Lung (tissue), 12 donors: ENCODE data around the gene TNFAIP3. TPM values are rescaled to one million over a fixed set of nuclear protein-coding genes. Genes with fewer than 3 reads are reported as not detected.

Experiments used
- ATAC-seq: fragments of 200-7000 bp; cut with Tn5 transposase; one replicate; pipeline ENCODE4 v1.9.1; 2020; ENCODE audit warnings: moderate number of reproducible peaks; ENCODE audit not compliant: insufficient read depth, low FRiP score
- DNase-seq, 3 donors: peaks; one replicate each; pipeline ENCODE4 v3.0.0-alpha.2; 2013 to 2017
- H3K27ac ChIP-seq, 2 donors: one replicate each; pipeline ENCODE4 v1.5.1; 2013; ENCODE audit warnings: mild to moderate bottlenecking in 2 of 2, moderate library complexity in 2 of 2, control low read depth in 1 of 2, inconsistent platforms in 1 of 2, low read depth in 1 of 2, low read length in 1 of 2
- H3K27me3 ChIP-seq, 3 donors: one replicate each; pipeline ENCODE4 v1.5.1; 2013; ENCODE audit warnings: low read length in 2 of 3; ENCODE audit not compliant: control insufficient read depth in 3 of 3, insufficient read depth in 3 of 3
- H3K36me3 ChIP-seq, 4 donors: one replicate each; pipeline ENCODE4 v1.5.1; 2013; ENCODE audit warnings: low read length in 4 of 4, mild to moderate bottlenecking in 1 of 4, moderate library complexity in 1 of 4; ENCODE audit not compliant: control insufficient read depth in 4 of 4, insufficient read depth in 4 of 4
- H3K4me1 ChIP-seq, 5 donors: one replicate each; pipeline ENCODE4 v1.5.1; 2013; ENCODE audit warnings: low read length in 5 of 5, mild to moderate bottlenecking in 2 of 5, moderate library complexity in 1 of 5; ENCODE audit not compliant: control insufficient read depth in 5 of 5, insufficient read depth in 5 of 5
- H3K4me3 ChIP-seq: one replicate; pipeline ENCODE4 v1.5.1; 2013; ENCODE audit warnings: mild to moderate bottlenecking, control low read depth, moderate library complexity
- H3K9ac ChIP-seq, 2 donors: one replicate each; pipeline ENCODE4 v1.5.1; 2013; ENCODE audit warnings: low read length in 2 of 2, control low read depth in 1 of 2; ENCODE audit not compliant: insufficient read depth in 1 of 2
- H3K9me3 ChIP-seq, 4 donors: one replicate each; pipeline ENCODE4 v1.5.1; 2013; ENCODE audit warnings: low read length in 3 of 4, mild to moderate bottlenecking in 1 of 4, moderate library complexity in 1 of 4; ENCODE audit not compliant: control insufficient read depth in 4 of 4, insufficient read depth in 3 of 4
- WGBS, 2 donors: extraction: QIAGEN DNeasy Blood & Tissue Kit; methylation state at CpG; one replicate each; pipeline ENCODE4 v1.1.7; 2013; 5-methylcytosine and 5-hydroxymethylcytosine counted together
- polyA plus RNA-seq, 2 donors: library from polyadenylated mRNA; stranded (reverse); fragments of 200-250 nt; gene quantifications; one replicate each; pipeline ENCODE4 v1.2.1, GENCODE V29; 2013
- total RNA-seq, 2 donors: library from RNA; depleted of rRNA in 1 of 2; stranded (reverse); fragments of >200 nt in 1 of 2; gene quantifications; one replicate each; pipeline ENCODE4 v1.2.1, GENCODE V29; 2014 to 2021
- TF ChIP-seq, protein P1 (sequence below): IDR thresholded peaks from 2 replicates; pipeline ENCODE4 v1.5.1; 2012; ENCODE audit warnings: mild to moderate bottlenecking; ENCODE audit errors: control extremely low read depth, extremely low read depth
- donor health status: control.
- donor health status: control.
- donor health status: Bipolar disorder and iron deficiency.
- donor health status: healthy.
- donor health status: DM: yes; HTN: yes; CAD: no.

TNFAIP3 gene
- total and polyA plus RNA-seq, 4 donors: 13.4 to 396 (median 87.5) TPM

DNA sequence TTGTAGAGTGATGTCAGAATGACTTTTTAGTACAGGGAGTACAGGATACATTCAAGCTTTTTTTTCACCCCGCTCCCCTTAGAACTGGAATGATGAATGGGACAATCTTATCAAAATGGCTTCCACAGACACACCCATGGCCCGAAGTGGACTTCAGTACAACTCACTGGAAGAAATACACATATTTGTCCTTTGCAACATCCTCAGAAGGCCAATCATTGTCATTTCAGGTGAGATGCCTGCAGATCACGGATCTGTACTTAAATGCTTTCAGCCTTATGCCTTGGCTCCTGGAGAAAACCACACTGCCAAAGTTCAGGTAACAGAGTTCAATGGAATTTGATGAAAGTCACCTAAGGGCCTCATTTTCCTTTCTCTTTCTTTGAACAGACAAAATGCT, 8.5 kb downstream of the TNFAIP3 start:
- no peaks in the 10 kb centered on the region for H3K27me3 ChIP-seq
- 85 to 91% methylated on average over 3 of the region's 3 CpGs for WGBS, 2 donors
- DNase-seq (no peak), ATAC-seq (no peak)
- H3K9me3 ChIP-seq: peaks cover 0 to 3% (median 0%) of the 10 kb centered on the region in 4 donors
- H3K4me3 ChIP-seq: no peak overlapping the region
- TF ChIP-seq, protein P1, sequence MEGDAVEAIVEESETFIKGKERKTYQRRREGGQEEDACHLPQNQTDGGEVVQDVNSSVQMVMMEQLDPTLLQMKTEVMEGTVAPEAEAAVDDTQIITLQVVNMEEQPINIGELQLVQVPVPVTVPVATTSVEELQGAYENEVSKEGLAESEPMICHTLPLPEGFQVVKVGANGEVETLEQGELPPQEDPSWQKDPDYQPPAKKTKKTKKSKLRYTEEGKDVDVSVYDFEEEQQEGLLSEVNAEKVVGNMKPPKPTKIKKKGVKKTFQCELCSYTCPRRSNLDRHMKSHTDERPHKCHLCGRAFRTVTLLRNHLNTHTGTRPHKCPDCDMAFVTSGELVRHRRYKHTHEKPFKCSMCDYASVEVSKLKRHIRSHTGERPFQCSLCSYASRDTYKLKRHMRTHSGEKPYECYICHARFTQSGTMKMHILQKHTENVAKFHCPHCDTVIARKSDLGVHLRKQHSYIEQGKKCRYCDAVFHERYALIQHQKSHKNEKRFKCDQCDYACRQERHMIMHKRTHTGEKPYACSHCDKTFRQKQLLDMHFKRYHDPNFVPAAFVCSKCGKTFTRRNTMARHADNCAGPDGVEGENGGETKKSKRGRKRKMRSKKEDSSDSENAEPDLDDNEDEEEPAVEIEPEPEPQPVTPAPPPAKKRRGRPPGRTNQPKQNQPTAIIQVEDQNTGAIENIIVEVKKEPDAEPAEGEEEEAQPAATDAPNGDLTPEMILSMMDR: no peak
- no peak overlapping the region for H3K9ac ChIP-seq
- peaks cover 0 to 19% (median 7%) of the 10 kb centered on the region in 5 donors for H3K4me1 ChIP-seq
- no peak overlapping the region for H3K27ac ChIP-seq
- H3K36me3 ChIP-seq: peaks cover 30 to 45% (median 42%) of the 10 kb centered on the region in 4 donors

DNA sequence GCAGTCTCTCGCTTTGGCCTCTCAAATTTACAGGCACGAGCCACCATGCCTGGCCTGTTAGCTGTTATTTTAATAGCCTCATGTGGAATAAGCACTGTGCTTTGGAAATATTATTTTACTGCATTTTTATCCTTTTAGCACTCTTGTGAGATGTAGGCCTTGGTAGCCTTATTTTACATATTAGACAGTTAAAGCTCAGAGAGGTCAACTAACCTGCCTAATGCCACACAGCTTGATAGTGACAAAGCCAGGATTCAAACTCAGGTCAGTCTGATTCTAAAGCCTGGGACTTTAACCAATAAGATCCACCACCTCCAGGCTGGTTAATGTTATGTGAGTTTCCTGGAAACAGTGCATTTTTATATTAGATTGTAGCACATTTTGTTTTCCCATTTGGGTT, 9.5 kb downstream of the TNFAIP3 start:
- Histone ChIP-seq H3K27me3 (no peaks in the 10 kb centered on the region), H3K27ac (no peak overlapping the region), H3K4me1 (peaks cover 0 to 12% (median 5%) of the 10 kb centered on the region in 5 donors), H3K9me3 (peaks cover 0 to 3% (median 0%) of the 10 kb centered on the region in 4 donors), H3K36me3 (peaks cover 32 to 52% (median 47%) of the 10 kb centered on the region in 4 donors), H3K4me3 (no peak overlapping the region), H3K9ac (no peak overlapping the region)
- 98 to 100% methylated on average over 2 of the region's 2 CpGs for WGBS, 2 donors
- TF ChIP-seq, protein P1: no peak
- ATAC-seq (no peak), DNase-seq (no peak)

DNA sequence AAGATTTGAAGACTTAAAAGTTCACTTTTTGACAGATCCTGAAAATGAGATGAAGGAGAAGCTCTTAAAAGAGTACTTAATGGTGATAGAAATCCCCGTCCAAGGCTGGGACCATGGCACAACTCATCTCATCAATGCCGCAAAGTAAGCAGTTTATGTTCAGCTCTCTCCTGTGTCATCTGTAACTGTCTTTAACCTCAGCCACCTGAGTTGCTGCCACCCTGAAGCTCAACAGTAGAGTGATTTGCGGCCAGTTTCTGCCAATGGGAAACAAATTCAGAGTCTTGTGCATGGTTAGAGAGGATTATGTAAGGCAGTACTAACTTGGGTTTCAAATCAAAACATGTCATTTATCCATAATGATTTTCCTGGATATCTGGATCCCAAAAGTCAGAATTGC, 10.1 kb downstream of the TNFAIP3 start:
- no peak overlapping the region for H3K27ac ChIP-seq
- no peak overlapping the region for H3K4me3 ChIP-seq
- ATAC-seq (no peak), DNase-seq (no peak)
- H3K4me1 ChIP-seq: peaks cover 0 to 12% (median 5%) of the 10 kb centered on the region in 5 donors
- 98 to 99% methylated on average over 3 of the region's 3 CpGs for WGBS, 2 donors
- H3K9ac ChIP-seq: no peak overlapping the region
- peaks cover 0 to 3% (median 0%) of the 10 kb centered on the region in 4 donors for H3K9me3 ChIP-seq
- H3K27me3 ChIP-seq: no peaks in the 10 kb centered on the region
- peaks cover 33 to 54% (median 47%) of the 10 kb centered on the region in 4 donors for H3K36me3 ChIP-seq
- TF ChIP-seq, protein P1: no peak

- TF ChIP-seq, protein P1: no peak
- WGBS, 2 donors: 96 to 97% methylated on average over 5 of the region's 5 CpGs
- Histone ChIP-seq H3K4me1 (peaks cover 0 to 12% (median 5%) of the 10 kb centered on the region in 5 donors), H3K9me3 (peaks cover 0 to 3% (median 0%) of the 10 kb centered on the region in 4 donors), H3K9ac (no peak overlapping the region), H3K36me3 (peaks cover 33 to 59% (median 47%) of the 10 kb centered on the region in 4 donors), H3K4me3 (no peak overlapping the region), H3K27ac (no peak overlapping the region), H3K27me3 (no peaks in the 10 kb centered on the region)
- no peak for DNase-seq
- ATAC-seq: no peak
Measured at GRCh38 chr6:137877606-137878005, 10.5 kb downstream of the TNFAIP3 start.
